HG03378 (cell line): ENCODE results near the gene MTA3.
A peak's percentile ranks its signal among the peaks of the same experiment; 100 is the strongest.

Experiments
- ATAC-seq: cut with Tn5 transposase; IDR thresholded peaks from one replicate; pipeline ENCODE4 v1.9.1; 2021; ENCODE audit warnings: mild to moderate bottlenecking, moderate library complexity; ENCODE audit not compliant: unreplicated experiment

MTA3 gene

GRCh38 chr2:42658306-42658705, 89.9 kb downstream of the MTA3 start:
- ATAC-seq = no peak

GRCh38 chr2:42659609-42660008, 91.2 kb downstream of the MTA3 start:
- ATAC-seq = no peak

DNA sequence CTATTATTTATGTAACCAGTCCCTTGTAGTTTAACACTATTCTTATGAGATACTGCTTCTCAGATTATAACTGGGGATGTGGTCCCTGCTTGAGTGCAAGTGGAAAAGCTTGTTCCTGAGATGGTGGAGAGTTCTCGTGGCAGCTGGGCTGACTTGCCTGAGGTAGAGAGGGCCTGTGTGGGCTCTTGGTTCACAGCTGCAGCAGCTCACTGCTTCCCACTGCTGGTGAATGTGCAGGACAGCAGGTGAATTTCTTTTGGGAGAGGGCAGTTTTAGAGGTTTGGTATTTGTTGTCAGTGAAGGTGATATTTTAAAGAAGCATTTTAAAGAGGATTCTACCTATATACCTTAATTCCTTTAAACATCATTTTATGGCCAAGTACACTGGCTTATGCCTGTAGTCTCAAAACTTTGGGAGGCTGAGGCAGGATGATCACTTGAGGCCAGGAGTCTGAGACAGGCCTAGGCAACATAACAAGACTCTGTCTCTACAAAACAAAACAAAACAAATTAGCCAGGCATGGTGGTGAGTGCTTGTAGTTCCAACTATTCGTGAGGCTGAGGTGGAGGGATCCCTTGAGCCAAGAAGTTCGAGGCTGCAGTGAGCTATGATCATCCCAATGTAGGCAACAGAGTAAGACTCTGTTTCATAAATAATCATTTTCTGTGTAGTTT, 94.8 kb downstream of the MTA3 start:
- ATAC-seq = peak; percentile 85

DNA sequence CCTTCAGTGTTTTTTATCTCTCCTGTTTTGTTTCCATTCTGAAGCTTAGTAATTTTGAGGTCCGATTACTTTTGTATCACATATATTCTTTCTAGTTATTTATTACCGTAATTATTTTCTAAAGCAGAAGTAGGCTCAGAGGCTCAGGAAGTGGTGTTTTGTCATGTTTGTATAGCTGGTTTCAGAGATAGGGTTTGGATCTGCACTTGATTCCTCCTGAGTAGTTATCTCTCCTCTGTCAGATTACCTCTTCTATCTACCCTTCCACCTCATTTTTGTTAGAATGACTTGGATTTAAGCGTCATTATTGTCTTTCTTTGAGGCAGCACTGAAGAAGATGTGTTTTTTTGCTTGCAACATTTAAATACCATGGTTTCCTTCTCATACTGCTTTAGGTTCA, 95.4 kb downstream of the MTA3 start:
- ATAC-seq = peak; percentile 61

DNA sequence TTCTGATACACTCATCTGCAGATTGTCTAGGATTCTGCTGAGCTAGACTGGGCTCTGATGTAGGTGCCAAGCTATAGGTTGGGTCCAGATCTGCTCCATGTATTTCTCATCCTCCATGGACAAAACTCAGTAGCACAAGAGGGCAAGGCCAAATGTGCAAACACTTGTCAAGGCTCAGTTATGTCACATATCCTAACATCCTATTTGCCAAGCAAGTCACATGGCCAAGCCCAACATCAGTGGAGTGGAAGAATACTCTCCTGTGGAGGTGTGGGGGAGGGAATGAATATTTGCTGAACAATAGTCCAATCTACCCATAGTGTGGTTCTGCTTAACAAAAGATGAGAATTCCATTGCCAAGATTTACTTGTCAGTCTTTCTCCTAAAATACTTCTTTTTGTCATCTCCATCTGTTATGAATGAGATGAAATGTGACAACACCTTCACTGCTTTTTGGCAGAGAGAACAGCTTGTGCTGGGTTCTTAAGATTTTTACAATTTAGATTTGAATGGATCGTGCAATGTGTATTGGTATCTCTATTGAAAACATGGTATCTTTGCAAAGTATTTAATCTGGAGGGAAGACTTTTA, 105.7 kb downstream of the MTA3 start:
- ATAC-seq = no peak

DNA sequence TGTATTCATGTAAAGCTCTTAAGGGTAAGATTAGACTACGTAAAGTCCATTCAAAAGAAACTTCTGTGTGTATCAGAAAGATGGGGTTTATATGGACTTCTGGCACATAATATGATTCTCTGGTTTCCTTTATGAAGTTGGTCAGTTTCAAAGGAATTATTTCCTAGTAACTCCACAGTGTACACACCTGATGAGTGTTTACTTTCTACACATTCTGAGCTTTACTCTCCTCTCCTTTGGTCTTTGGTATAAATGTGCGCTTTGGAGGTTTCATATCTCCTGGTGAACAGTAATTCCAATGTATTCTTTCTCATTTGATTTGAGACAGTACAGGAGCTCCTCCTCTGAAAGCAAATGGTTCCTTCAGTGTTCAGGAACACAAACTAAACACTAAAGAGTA, 107.4 kb downstream of the MTA3 start:
- ATAC-seq = no peak

DNA sequence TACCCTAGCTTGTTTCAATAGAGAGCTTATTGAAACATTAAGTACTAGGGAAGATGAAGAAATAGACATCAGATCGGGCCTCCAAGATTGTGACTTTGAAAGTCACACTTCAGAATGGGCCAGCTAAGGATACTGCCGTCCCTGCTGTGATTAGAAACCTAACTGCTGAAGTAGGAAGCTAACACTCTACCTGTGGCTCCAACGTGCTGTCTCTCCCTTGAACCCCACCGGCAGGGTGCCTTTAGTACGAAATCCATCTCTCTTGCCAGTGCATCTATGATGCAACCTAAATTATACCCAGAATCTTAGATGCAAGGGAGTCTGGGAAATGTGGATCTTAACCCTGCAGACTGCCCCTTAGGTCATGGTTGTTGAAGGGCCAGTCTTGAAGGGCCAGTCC, 116.9 kb downstream of the MTA3 start:
- ATAC-seq = no peak

DNA sequence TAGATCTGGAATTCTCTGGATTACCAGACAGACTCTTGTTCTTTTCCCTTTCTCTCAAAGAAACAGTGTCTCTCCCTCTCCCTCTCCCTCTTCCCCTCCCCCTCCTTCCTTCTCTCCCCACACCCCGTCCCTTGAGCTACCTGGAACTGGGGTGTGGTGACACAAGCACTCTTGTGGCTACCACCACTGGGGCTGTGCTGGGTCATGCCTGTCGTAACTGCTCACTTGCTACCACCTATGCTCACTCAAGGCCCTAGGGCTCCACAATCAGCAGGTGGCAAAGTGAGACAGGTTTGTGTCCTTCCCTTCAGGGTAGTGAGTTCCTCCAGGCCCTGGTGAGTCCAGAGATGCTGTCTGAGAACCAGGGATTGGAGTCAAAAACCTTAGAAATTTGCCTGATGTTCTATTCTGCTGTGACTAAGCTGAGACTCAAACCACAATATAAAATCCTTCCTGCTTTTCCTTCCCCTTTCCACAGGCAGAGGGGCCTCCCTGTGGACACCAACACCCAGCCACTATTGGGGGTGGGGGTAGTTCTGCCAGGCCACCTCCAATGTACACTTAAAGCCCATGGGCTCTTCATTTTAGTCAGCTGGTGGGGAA, 124.7 kb downstream of the MTA3 start:
- ATAC-seq = no peak

DNA sequence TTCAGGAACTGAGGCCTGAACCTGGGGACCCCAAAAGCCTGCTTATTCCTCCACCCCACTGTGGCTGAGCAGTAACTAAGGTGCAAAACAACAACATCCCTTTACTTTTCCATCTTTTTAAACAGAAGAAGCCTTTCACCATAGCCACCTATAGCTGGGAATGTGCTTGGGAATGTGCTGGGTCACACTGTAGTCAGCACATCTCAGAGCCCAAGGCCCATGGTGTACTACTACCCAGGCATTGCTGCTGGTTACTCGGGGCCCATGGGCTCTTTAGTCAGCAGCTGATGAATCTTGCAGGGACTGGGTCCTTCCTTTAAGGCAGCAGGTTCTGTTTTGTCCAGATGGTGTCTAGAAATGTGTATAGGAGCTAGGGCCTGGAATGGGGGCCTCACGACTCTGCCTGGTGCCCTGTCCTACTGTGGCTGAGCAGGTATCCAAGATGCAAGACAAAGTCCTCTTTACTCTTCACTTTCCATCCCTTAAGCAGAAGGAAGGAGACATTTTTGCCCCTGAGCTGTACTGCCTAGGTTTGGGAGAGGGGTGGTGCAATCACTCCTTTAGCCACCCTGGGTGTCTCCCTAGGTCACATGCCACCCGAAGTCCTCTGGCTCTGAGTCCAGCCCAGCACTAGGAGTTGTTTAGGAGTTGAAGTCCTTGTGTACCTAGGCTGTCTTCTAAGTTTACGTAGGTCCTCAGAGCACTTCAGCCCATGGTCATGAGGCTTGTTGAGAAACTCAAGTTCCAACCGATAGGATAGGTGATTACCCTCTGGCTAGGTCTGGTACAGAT, 125.5 kb downstream of the MTA3 start:
- ATAC-seq = no peak

DNA sequence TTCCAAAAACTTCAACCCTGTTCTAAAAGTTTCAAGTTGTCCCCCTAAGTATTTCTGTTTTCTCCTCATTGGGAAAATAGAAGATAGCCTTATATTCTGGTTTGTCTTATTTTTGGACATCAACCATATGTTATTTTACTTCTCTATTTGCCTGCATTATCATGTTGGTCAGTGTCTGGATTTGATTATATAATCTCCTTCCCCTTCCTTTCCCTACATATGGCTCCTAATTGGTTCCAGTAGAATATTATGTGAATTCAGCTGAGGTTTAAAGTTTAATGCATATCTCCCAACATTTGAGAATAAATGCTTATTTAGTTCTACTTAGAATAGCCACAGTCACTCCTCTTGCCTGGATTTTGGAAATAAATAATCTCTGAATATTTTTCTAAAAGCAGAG, 128.6 kb downstream of the MTA3 start:
- ATAC-seq = no peak

DNA sequence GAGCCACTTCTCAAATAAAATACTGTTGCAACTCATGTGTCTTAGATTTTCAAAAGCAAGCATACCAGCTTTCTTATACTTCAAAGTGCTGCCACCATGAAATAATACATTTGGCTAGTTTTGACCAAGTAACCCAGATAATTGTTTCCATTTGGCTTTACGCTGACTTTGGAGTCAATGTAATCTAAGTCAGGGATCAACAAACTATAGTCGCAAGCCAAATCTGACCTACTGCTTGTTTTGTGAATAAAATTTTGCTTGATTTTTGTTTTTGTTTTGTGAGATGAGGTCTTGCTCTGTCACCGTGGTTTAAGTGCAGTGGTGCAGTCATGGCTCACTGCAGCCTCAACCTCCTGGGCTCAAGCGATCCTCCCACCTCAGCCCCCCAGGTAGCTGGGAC, 130.5 kb downstream of the MTA3 start:
- no peak for ATAC-seq

DNA sequence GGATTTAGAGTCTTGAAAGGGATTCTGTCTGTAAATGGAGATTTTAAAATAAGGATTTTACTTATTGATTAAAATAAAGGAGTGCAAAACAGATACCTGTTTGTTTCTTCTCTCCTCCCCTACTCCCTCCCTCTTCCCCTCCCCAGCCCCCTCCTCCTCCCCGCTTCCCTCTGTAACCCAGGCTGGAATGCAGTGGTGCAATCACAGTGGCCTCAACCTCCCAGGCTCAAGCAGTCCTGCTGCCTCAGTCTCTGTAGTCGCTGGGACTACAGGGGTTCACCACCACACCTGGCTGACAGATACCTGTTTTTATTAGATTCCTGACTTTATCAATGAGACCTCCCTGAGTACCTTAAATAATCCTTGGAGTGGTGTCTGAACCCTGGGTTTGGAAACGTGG, 138.4 kb downstream of the MTA3 start:
- no peak for ATAC-seq

DNA sequence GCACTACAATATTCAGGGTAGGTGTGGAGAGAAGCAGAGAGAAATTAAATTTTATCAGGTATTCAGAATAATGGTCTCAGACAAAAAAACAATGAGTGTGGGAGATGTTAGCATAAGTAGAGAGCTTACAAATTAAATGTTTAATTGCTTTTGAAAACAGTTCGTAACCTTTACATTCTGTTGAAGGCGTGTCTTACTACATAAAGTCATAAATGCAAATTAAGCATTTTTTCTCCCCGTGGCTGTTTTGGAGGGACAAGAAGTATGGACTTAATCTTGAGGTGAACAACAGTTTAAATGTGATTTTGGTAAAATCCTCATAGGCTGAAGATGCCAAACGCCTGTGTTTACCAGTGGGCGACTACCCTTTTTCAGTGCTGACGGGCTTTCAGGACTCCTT, 139.7 kb downstream of the MTA3 start:
- no peak for ATAC-seq

GRCh38 chr2:42711896-42712295, 143.5 kb downstream of the MTA3 start:
- ATAC-seq = no peak

DNA sequence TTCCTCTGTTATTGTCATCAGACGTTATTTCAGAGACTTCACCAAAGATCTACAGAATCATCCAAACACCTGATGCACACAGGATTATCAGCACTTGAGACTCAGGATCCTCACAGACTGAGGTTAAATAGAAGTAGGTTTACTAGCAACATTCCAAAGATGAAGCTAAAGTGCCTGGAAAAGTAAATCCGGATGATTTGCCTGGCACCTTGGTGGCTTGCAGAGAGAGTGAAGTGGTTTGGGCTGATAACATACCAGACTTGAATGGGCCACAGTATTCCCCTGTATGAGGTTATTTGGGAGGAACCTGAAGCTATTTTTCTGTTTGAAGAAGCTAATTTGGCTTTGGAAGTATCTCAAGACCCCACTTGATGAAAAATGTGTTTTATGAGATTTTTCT, 144.5 kb downstream of the MTA3 start:
- no peak for ATAC-seq

GRCh38 chr2:42713920-42714319, 145.5 kb downstream of the MTA3 start:
- ATAC-seq = no peak

- no peak for ATAC-seq
Observed at GRCh38 chr2:42714686-42715085, 146.3 kb downstream of the MTA3 start.

DNA sequence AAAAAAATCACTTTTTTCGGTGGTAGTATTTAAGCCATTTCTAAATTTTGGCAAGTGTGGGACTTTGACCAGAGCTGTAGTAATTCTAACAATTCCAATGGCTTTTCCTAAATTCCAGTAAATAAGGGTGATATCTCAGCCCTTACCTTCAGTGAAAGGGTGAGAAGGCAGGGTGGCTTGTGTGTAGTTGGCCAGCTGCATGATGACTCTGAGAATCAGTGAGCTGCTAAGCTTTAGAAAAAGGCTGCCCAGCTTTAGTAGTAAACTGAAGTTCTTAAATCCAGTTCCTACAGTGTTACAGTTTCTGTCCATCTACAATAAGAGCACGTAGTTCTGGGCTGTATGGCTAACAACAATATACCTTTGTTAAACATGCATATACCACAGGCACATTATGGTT, 153.5 kb downstream of the MTA3 start:
- no peak for ATAC-seq

GRCh38 chr2:42722320-42723190, 154.1 kb downstream of the MTA3 start:
- peak; percentile 99 for ATAC-seq

- ATAC-seq = no peak
Observed at GRCh38 chr2:42723465-42723864, 155.0 kb downstream of the MTA3 start.

GRCh38 chr2:42724886-42725285, 156.5 kb downstream of the MTA3 start:
- no peak for ATAC-seq
